ENCODE measurements around the gene SFMBT2.

GRCh38 chr10:7305053-7305452 lies 105.8 kb downstream of the SFMBT2 start:
- TF ChIP-seq POLR2A (IDR thresholded peaks at IDR 0.05; ENCODE audit: low read depth, low read length): no peak
- no peak for TF ChIP-seq POLR2AphosphoS5 (IDR thresholded peaks at IDR 0.05; ENCODE audit: low read depth, low read length)

Measured in GM12892 (cell line).